Peyer's patch (tissue), 4 donors: Measurements from ENCODE around the gene HOXA4. TPM values are rescaled to one million over a fixed set of nuclear protein-coding genes. Genes with fewer than 3 reads are reported as not detected.

Experiments used
- DNase-seq, 3 donors: peaks; one replicate each; pipeline ENCODE4 v3.0.0-alpha.2; 2017 to 2019
- H3K27ac ChIP-seq, 4 donors: fragments of 200-600 bp; sonication (generic); one replicate each; pipeline ENCODE4 v1.5.1; 2016 to 2019
- H3K27me3 ChIP-seq, 2 donors: fragments of 200-600 bp; sonication (generic); one replicate each; pipeline ENCODE4 v1.5.1; 2019
- H3K36me3 ChIP-seq, 3 donors: fragments of 200-600 bp; sonication (generic); one replicate each; pipeline ENCODE4 v1.5.1; 2016 to 2019
- H3K4me1 ChIP-seq, 4 donors: fragments of 200-600 bp; sonication (generic); one replicate each; pipeline ENCODE4 v1.5.1; 2016 to 2019
- H3K4me3 ChIP-seq, 4 donors: fragments of 200-600 bp; sonication (generic); 1 replicate in 3 of 4; 2 replicates in 1 of 4; pipeline ENCODE4 v1.5.1; 2016 to 2019; ENCODE audit warnings: mild to moderate bottlenecking in 1 of 4
- H3K9me3 ChIP-seq, 4 donors: fragments of 200-600 bp; sonication (generic); one replicate each; pipeline ENCODE4 v1.5.1; 2016 to 2019; ENCODE audit warnings: mild to moderate bottlenecking in 1 of 4
- CTCF ChIP-seq, 6 experiments: fragments of 450-650 bp in 4 of 6; fragments of 200-600 bp in 2 of 6; sonication (generic) in 1 of 6; IDR thresholded peaks; one replicate each; pipeline ENCODE4 v1.5.1; 2017 to 2019; ENCODE audit warnings: antibody characterized with exemption in 6 of 6, mild to moderate bottlenecking in 3 of 6, moderate library complexity in 1 of 6
- POLR2A ChIP-seq, 2 donors: fragments of 450-650 bp; IDR thresholded peaks; one replicate each; pipeline ENCODE4 v1.5.1; 2017; ENCODE audit warnings: antibody characterized with exemption in 2 of 2, mild to moderate bottlenecking in 2 of 2, moderate library complexity in 2 of 2
- total RNA-seq, 4 donors: library from RNA; depleted of rRNA; stranded (reverse); fragments of >200 nt; gene quantifications; one replicate each; pipeline ENCODE4 v1.1.0, GENCODE V29; 2016

The HOXA4 gene
- total RNA-seq, 4 donors from 2014 or later = 2.6 to 11.5 (median 5.9) TPM

GRCh38 chr7:27113991-27114769 lies 16.4 kb downstream of the HOXA4 start:
- H3K4me1 ChIP-seq = peaks cover 0 to 73% (median 0%) of the 10 kb centered on the region in 4 donors
- no peaks in the 10 kb centered on the region for H3K9me3 ChIP-seq
- H3K27ac ChIP-seq = peak overlapping the region; percentile 73 to 95 (median 84)
- peak in 1 of 3 donors; percentile 69 for DNase-seq
- H3K4me3 ChIP-seq = peak overlapping the region; percentile 29 to 70 (median 46)
- H3K27me3 ChIP-seq = no peaks in the 10 kb centered on the region
- H3K36me3 ChIP-seq = no peaks in the 10 kb centered on the region
- no peak for TF ChIP-seq POLR2A (IDR thresholded peaks at IDR 0.05)
- TF ChIP-seq CTCF (IDR thresholded peaks at IDR 0.05) = no peak

- TF ChIP-seq POLR2A (IDR thresholded peaks at IDR 0.05) (peak in 1 of 2 donors; percentile 40), CTCF (IDR thresholded peaks at IDR 0.05) (no peak)
Measured at GRCh38 chr7:27112955-27113949, 17.3 kb downstream of the HOXA4 start.

DNA sequence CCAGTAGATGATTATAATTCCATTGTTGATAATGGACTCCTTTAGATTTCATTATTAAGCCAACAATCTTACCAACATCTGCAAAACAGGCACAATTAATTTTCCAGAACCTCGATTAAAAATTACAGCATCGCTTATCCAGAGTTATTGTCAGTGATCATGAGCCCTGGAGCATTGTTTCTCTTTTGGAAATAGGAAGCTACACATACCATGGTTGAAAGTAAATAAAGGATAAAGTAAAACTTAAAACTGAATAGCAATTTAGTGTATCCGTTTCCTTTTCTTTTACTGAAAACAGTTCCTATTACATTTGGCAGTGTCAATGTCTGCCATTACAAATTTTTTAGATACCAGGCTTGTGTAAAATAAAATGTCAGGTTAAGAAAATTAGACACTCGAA lies 18.2 kb downstream of the HOXA4 start:
- DNase-seq = no peak
- peak overlapping the region in 3 of 4 donors; percentile 73 to 93 (median 75) for H3K27ac ChIP-seq
- TF ChIP-seq CTCF (IDR thresholded peaks at IDR 0.05) (no peak), POLR2A (IDR thresholded peaks at IDR 0.05) (no peak)
- H3K9me3 ChIP-seq = no peaks in the 10 kb centered on the region
- H3K27me3 ChIP-seq = no peaks in the 10 kb centered on the region
- peak overlapping the region in 1 of 4 donors; percentile 64 for H3K4me3 ChIP-seq
- no peaks in the 10 kb centered on the region for H3K36me3 ChIP-seq
- peaks cover 0 to 61% (median 0%) of the 10 kb centered on the region in 4 donors for H3K4me1 ChIP-seq

More at GRCh38 chr7:27112955-27113949, 17.3 kb downstream of the HOXA4 start:
- H3K9me3 ChIP-seq = no peaks in the 10 kb centered on the region
- no peaks in the 10 kb centered on the region for H3K36me3 ChIP-seq
- DNase-seq = peak in 2 of 3 donors; percentile 78 to 82
- peak overlapping the region; percentile 73 to 95 (median 84) for H3K27ac ChIP-seq
- no peaks in the 10 kb centered on the region for H3K27me3 ChIP-seq
- H3K4me1 ChIP-seq = peaks cover 0 to 70% (median 0%) of the 10 kb centered on the region in 4 donors
- peak overlapping the region; percentile 29 to 70 (median 46) for H3K4me3 ChIP-seq

DNA sequence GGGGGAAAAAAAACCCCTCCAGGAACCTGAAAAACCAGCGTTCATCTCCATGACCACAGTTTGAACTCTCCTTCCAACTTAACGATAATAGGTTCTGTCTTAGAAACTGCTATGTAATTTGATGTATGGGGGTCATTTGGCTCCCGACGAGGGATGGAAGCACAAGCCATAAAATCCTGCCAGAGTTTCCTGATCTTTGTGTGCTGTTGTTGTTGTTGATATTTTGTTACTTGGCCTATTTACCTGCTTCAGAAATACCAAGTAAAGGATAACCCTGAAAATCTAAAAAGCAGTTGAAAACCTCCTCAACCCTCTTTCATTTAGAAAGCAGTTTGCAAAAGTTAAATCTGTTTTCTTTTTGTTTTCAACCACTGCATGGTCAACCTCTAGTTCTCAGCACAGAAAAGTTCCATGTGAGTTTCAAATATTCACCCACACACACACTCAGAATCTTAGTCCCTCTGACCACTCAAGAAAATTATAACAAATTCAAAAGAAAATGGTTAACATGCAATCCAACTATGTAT lies 18.7 kb downstream of the HOXA4 start:
- no peaks in the 10 kb centered on the region for H3K27me3 ChIP-seq
- H3K27ac ChIP-seq = peak overlapping the region; percentile 46 to 93 (median 74)
- H3K4me1 ChIP-seq = peaks cover 0 to 57% (median 0%) of the 10 kb centered on the region in 4 donors
- no peak overlapping the region for H3K4me3 ChIP-seq
- TF ChIP-seq POLR2A (IDR thresholded peaks at IDR 0.05) = no peak
- TF ChIP-seq CTCF (IDR thresholded peaks at IDR 0.05) = no peak
- DNase-seq = no peak
- no peaks in the 10 kb centered on the region for H3K36me3 ChIP-seq
- no peaks in the 10 kb centered on the region for H3K9me3 ChIP-seq
